ENCODE measurements around the gene KRTAP13-3. TPM values are rescaled to one million over a fixed set of nuclear protein-coding genes. Genes with fewer than 3 reads are reported as not detected.

Gene KRTAP13-3
- total RNA-seq, 1 experiment from 2014 or later: not detected

DNA sequence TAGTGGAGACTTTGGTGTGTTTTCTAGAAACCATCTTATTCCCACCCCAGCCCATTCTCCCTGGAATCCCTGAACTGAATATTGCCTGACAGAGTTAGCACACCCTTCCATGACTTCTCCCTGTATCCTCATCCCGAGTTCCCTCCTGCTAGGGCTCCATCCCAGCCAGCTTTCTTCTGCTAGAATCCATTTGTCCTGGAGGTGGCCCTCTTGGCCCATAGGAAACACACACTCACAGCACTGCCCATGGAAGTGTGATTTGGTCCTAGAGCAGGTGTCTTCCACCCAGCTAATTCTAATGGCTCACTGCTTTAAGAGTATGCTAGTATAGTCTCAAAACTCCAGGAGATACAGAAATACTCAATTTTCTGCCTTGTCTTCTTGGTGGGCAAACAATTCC lies 18.5 kb upstream of the KRTAP13-3 start:
- Histone ChIP-seq H3K9me2 (ENCODE audit: insufficient read depth) (no peaks in the 10 kb centered on the region), H3K9ac (ENCODE audit: low read length) (no peak overlapping the region), H3K79me2 (ENCODE audit: insufficient read depth, low read length) (no peaks in the 10 kb centered on the region), H3K27me3 (ENCODE audit: insufficient read depth, low read length) (no peaks in the 10 kb centered on the region), H3K4me1 (ENCODE audit: control insufficient read depth in 1 of 2, insufficient read depth in 2 of 2, low read length in 2 of 2) (no peaks in the 10 kb centered on the region), H2AFZ (ENCODE audit: low read depth, low read length, poor library complexity, severe bottlenecking) (no peak overlapping the region), H3K36me3 (ENCODE audit: control insufficient read depth in 1 of 2, insufficient read depth in 2 of 2, low read length in 2 of 2) (no peaks in the 10 kb centered on the region), H3K27ac (ENCODE audit: low read depth, low read length) (no peak overlapping the region), H3K4me2 (ENCODE audit: low read length) (no peak overlapping the region), H3K4me3 (replicated peaks in 1 of 2; ENCODE audit: low read depth in 1 of 2, low read length in 2 of 2) (no peak overlapping the region), H3K9me3 (ENCODE audit: control insufficient read depth in 1 of 2, insufficient read depth in 1 of 2, low read depth in 1 of 2, low read length in 2 of 2) (peaks cover 18 to 25% of the 10 kb centered on the region in 2 experiments; a peak in 2 of 4 replicates), H4K20me1 (ENCODE audit: insufficient read depth) (no peaks in the 10 kb centered on the region)
- DNase-seq (ENCODE audit: low read depth, low spot score): no peak
- no TSS peak for BruUV-seq (replicated peaks)
- TF ChIP-seq SP1 (IDR thresholded peaks at IDR 0.05; ENCODE audit: low read depth) (no peak), TCF7L2 (IDR thresholded peaks at IDR 0.05; ENCODE audit: borderline replicate concordance, extremely low read depth, insufficient read depth, insufficient read length) (no peak), CEBPB (IDR thresholded peaks at IDR 0.05; ENCODE audit: low read depth) (no peak), CBX3 (IDR thresholded peaks at IDR 0.05; ENCODE audit: low read depth) (no peak), POLR2A (IDR thresholded peaks at IDR 0.05; ENCODE audit: borderline replicate concordance, extremely low read depth, insufficient read depth, insufficient read length) (no peak), ZFX (IDR thresholded peaks at IDR 0.05) (no peak), POLR2AphosphoS5 (IDR thresholded peaks at IDR 0.05; ENCODE audit: low read depth, low read length) (no peak), SIN3A (IDR thresholded peaks at IDR 0.05; ENCODE audit: low read depth) (no peak), EZH2phosphoT487 (IDR thresholded peaks at IDR 0.05; ENCODE audit: borderline replicate concordance) (no peak)
- TF ChIP-seq, protein P1, sequence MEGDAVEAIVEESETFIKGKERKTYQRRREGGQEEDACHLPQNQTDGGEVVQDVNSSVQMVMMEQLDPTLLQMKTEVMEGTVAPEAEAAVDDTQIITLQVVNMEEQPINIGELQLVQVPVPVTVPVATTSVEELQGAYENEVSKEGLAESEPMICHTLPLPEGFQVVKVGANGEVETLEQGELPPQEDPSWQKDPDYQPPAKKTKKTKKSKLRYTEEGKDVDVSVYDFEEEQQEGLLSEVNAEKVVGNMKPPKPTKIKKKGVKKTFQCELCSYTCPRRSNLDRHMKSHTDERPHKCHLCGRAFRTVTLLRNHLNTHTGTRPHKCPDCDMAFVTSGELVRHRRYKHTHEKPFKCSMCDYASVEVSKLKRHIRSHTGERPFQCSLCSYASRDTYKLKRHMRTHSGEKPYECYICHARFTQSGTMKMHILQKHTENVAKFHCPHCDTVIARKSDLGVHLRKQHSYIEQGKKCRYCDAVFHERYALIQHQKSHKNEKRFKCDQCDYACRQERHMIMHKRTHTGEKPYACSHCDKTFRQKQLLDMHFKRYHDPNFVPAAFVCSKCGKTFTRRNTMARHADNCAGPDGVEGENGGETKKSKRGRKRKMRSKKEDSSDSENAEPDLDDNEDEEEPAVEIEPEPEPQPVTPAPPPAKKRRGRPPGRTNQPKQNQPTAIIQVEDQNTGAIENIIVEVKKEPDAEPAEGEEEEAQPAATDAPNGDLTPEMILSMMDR (IDR thresholded peaks at IDR 0.05 in 2 of 3, conservative IDR thresholded peaks at IDR 0.05 in 1 of 3; ENCODE audit: borderline replicate concordance in 1 of 3, insufficient read depth in 1 of 3, low read depth in 2 of 3, low read length in 2 of 3): no peak
- ChIA-PET RAD21 (ENCODE audit: low non-redundant PET in 1 of 2, low total read pairs in 2 of 2, uncharacterized antibody in 2 of 2, unreplicated experiment in 2 of 2) (no interaction called here), POLR2A (no interaction called here), CTCF (no interaction called here)
- intact Hi-C loops (cut with micrococcal nuclease): no loop called here
- no peak for ATAC-seq

GRCh38 chr21:30443226-30443625 lies 17.5 kb upstream of the KRTAP13-3 start:
- no peak for TF ChIP-seq EZH2 (IDR thresholded peaks at IDR 0.05)
- no peak for TF ChIP-seq SIN3A (IDR thresholded peaks at IDR 0.05; ENCODE audit: low read depth)
- TF ChIP-seq SP1 (IDR thresholded peaks at IDR 0.05; ENCODE audit: low read depth): no peak
- TF ChIP-seq YY1 (IDR thresholded peaks at IDR 0.05; ENCODE audit: extremely low read depth, insufficient replicate concordance, low read depth, low read length): no peak
- TF ChIP-seq, protein P2, sequence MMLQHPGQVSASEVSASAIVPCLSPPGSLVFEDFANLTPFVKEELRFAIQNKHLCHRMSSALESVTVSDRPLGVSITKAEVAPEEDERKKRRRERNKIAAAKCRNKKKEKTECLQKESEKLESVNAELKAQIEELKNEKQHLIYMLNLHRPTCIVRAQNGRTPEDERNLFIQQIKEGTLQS (IDR thresholded peaks at IDR 0.05): no peak
- no peaks in the 10 kb centered on the region for H3K27me3 ChIP-seq (ENCODE audit: insufficient read depth, low read length)
- no peaks in the 10 kb centered on the region for H3K79me2 ChIP-seq (ENCODE audit: insufficient read depth, low read length)
- no peaks in the 10 kb centered on the region for H4K20me1 ChIP-seq (ENCODE audit: insufficient read depth)
- no peaks in the 10 kb centered on the region for H3K9me2 ChIP-seq (ENCODE audit: insufficient read depth)
- H3K4me1 ChIP-seq (ENCODE audit: control insufficient read depth in 1 of 2, insufficient read depth in 2 of 2, low read length in 2 of 2): no peaks in the 10 kb centered on the region
- H3K4me3 ChIP-seq (replicated peaks in 1 of 2; ENCODE audit: low read depth in 1 of 2, low read length in 2 of 2): no peak overlapping the region
- no peak overlapping the region for H3K4me2 ChIP-seq (ENCODE audit: low read length)
- peaks cover 21 to 22% of the 10 kb centered on the region in 2 experiments; a peak in 2 of 4 replicates for H3K9me3 ChIP-seq (ENCODE audit: control insufficient read depth in 1 of 2, insufficient read depth in 1 of 2, low read depth in 1 of 2, low read length in 2 of 2)
- ChIA-PET CTCF (no interaction called here), POLR2A (no interaction called here), RAD21 (ENCODE audit: low non-redundant PET in 1 of 2, low total read pairs in 2 of 2, uncharacterized antibody in 2 of 2, unreplicated experiment in 2 of 2) (no interaction called here)
- DNase-seq (ENCODE audit: low read depth, low spot score): no peak
- H3K36me3 ChIP-seq (ENCODE audit: control insufficient read depth in 1 of 2, insufficient read depth in 2 of 2, low read length in 2 of 2): no peaks in the 10 kb centered on the region
- no peak overlapping the region for H3K27ac ChIP-seq (ENCODE audit: low read depth, low read length)
- no peak overlapping the region for H3K9ac ChIP-seq (ENCODE audit: low read length)
- no peak overlapping the region for H2AFZ ChIP-seq (ENCODE audit: low read depth, low read length, poor library complexity, severe bottlenecking)
- intact Hi-C loops (cut with micrococcal nuclease): no loop called here
- no peak for ATAC-seq
- no TSS peak for BruUV-seq (replicated peaks)

All from HCT116 (cell line).